GM06990 (cell line): ENCODE results near the gene GAK.

ENCODE experiments used
- DNase-seq: peaks from one replicate; pipeline ENCODE4 v3.0.0-alpha.2; 2011; ENCODE audit not compliant: insufficient read length; ENCODE audit errors: extremely low read depth
- H3K27me3 ChIP-seq: replicated peaks from 2 replicates; pipeline ENCODE4 v1.6.0; 2011; ENCODE audit warnings: low read length; ENCODE audit not compliant: control insufficient read depth, insufficient read depth
- H3K36me3 ChIP-seq: 2 replicates; pipeline ENCODE4 v1.5.1; 2011; ENCODE audit warnings: low read length; ENCODE audit not compliant: control insufficient read depth, insufficient read depth
- H3K4me3 ChIP-seq: replicated peaks from 2 replicates; pipeline ENCODE4 v1.5.1; 2011; ENCODE audit warnings: low read depth, mild to moderate bottlenecking, control low read depth, low read length
- TF ChIP-seq, protein P1 (sequence below): IDR thresholded peaks from 2 replicates; pipeline ENCODE4 v1.5.1; 2011; ENCODE audit warnings: low read length, control low read depth, mild to moderate bottlenecking, inconsistent platforms; ENCODE audit not compliant: insufficient read depth, poor library complexity, severe bottlenecking

Gene GAK

DNA sequence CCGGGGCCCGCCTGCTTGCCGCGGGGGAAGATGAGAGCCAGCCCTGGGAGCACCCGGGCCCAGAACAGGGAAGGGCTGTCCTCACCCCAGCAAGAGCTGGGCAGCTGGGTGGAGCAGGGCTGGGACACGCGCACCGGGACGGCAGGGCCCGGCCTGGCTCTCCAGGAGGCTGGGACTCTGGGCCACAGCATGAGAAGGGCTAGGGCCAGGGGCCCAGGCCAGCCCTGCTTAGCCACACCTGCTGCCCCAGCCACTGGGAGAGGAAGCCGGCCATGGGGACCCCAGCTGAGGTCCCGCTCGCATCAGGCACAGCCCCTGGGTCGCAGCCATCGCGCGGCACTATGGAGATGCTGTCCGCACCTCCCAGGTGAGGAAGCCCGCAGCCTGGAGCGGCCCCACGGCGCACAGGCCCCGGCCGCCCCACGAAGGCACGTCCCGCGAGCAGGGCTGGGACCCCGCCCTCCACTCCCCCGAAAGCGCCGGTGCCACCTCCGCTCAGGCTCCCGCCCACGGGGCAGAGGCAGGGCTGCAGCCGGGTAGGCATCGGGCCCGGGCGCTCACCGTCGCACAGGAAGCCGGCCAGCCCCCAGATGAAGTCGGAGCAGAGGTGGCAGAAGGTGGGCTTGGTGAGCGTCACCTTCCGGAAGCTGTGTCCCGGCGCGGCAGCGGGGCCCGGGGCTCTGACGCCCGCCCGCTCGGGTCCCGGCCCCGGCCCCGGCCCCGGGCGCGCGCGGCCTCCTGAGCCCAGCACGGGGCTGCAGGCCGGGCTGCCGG lies 40.7 kb upstream of the GAK start:
- H3K27me3 ChIP-seq = no peaks in the 10 kb centered on the region

DNA sequence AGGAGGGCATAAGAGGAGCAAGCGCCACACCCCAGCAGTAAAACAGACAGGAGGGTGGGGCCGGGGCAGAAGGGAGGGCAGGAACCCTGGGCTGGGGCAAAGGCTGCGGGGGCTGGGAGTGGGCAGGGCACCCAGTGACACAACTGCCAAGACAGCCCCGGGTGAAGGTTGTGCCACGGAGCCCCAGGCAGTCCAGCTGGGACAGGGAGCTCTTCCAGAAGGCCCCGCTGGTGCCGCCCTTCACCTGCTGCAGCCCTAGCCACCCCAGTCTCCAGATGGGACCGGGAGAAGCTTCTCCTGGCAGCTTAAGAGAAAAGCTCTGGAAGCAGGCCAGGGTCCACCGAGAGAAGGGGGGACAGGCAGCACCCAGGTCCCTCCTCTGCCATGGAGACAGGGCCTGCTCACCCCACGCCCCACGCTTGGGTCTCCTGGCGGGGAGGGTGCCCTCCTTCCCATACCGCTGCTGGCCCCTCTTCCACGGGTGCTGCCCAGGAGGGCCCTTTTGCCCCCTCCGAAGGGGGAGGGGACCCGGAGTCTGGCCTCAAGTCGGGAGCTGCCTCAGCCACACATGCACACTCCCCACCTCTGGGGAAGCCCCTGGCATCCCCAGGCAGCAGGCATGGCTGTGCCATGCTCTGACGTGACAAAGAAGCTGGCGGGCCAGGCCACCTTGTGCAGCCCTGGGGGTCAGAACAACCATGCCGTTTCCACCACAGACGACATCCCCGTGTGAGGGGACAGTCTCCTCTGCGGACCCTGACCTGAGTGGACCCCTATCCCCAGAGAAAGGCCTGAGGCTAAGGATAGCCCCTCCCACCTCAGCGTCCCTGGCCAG lies 39.8 kb upstream of the GAK start:
- Histone ChIP-seq H3K4me3 (peak overlapping the region; percentile 74), H3K36me3 (peaks cover 2% of the 10 kb centered on the region; the same call in 1 of the 2 replicates), H3K27me3 (no peaks in the 10 kb centered on the region)
- TF ChIP-seq, protein P1, sequence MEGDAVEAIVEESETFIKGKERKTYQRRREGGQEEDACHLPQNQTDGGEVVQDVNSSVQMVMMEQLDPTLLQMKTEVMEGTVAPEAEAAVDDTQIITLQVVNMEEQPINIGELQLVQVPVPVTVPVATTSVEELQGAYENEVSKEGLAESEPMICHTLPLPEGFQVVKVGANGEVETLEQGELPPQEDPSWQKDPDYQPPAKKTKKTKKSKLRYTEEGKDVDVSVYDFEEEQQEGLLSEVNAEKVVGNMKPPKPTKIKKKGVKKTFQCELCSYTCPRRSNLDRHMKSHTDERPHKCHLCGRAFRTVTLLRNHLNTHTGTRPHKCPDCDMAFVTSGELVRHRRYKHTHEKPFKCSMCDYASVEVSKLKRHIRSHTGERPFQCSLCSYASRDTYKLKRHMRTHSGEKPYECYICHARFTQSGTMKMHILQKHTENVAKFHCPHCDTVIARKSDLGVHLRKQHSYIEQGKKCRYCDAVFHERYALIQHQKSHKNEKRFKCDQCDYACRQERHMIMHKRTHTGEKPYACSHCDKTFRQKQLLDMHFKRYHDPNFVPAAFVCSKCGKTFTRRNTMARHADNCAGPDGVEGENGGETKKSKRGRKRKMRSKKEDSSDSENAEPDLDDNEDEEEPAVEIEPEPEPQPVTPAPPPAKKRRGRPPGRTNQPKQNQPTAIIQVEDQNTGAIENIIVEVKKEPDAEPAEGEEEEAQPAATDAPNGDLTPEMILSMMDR = no peak
- DNase-seq = no peak

More for the DNA sequence above, 40.7 kb upstream of the GAK start:
- TF ChIP-seq, protein P1 = no peak
- Histone ChIP-seq H3K4me3 (peak overlapping the region; percentile 74), H3K36me3 (0 out of 2 replicates have a peak, but pooled peaks cover 2% of the 10 kb centered on the region)
- DNase-seq = peak; percentile 49

DNA sequence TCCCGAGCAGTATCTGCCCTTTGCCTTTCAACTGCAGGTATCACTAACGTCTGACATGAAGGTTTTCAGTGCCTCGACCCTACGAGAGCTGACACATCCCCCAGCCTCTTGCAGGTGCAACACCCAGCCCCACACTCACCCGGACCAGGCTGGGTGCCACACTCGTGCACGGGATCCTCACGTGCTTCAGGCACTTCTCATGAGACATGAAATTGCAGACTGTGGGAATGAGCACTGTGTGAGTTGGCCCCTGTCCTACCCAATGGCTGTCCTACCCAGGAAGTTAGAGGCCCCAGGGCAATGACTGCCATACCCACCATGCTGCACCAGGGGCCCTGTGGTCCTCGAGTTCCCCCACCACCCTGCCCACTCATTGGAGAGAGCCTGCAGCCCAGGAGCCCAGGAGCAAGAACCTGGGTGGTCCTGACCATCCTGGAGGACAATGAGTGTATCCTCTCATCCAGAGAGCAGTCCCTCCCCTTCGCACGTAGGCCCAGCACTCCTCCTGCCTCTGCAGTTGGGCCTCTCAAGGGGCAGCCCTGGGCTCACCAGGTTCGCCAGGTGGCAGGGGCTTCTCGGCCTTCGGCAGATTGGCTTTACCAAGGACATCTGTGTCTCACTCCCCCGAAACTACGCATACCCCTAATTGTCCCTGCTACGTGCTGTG lies 38.9 kb upstream of the GAK start:
- Histone ChIP-seq H3K4me3 (no peak overlapping the region), H3K27me3 (no peaks in the 10 kb centered on the region), H3K36me3 (peaks cover 2% of the 10 kb centered on the region)
- TF ChIP-seq, protein P1 = no peak
- no peak for DNase-seq

DNA sequence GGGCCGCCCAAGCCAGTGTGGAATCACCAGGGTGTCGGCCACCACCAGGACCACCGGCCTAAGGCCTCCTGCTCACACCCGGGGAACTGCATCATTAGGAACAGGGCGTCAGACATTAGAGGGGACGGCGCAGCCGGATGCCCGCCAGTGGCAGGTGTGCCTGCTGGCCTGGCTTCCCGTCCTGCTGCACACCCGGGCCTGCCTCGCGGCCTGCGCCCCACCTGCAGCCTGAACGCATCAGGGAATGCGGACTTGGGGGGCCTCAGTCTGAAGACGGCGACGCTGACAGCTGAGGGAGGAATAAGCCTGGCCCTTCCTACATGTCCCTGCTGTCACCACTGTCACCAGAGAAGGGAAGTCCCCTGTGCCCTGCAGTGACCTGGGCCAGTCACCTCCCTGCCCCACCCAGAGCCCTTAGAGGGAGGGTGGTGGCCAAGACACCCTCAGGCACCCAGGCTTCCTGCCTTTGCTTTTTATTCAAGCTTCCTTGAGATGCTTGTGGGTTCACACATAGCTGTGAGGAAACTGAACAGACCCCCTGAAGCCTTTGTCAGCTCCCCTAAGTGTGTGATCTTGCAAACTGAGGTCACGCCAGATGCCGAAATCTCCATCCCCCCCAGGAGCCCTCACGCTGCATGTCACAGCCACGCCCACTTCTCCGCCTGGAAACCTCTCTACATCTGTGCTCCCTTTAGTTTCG lies 38.1 kb upstream of the GAK start:
- TF ChIP-seq, protein P1 = no peak
- DNase-seq = no peak

DNA sequence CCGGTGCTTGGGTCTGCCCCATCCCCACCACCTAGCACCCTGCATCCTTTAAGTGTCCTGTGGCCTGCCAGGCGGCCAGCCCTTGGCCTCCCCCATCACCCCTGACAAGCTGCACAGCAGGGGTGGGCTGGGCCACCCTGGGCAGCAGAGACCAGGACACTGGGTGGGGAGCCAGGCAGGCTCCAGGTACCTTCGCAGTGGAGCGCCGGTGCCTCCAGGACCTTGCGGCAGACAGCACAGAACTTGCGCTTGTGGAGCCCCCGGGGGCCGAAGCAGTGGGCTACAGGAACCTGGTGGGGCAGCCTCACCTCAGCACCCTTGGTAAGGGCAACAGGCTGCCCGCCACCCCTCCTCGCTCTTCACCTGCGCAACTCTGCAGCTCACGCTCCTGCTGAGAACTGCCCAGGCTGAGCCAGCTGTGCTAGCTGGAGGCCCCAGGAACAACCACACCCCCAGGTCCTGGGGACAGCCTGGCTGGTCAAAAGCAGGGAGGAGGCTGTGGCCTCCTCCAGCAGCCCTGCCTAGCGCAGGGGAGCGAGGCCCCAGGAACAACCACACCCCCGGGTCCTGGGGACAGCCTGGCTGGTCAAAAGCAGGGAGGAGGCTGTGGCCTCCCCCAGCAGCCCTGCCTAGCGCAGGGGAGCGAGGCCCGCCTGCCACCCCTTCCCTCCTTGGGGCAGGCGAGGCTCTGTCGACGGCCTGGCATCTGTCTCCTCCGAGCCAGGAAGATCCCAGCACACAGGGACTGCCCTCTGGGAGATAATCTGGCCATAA lies 36.7 kb upstream of the GAK start:
- Histone ChIP-seq H3K36me3 (peaks cover 2% of the 10 kb centered on the region), H3K4me3 (no peak overlapping the region), H3K27me3 (no peaks in the 10 kb centered on the region)
- TF ChIP-seq, protein P1 = no peak
- DNase-seq = no peak

More for the DNA sequence above, 38.1 kb upstream of the GAK start:
- Histone ChIP-seq H3K27me3 (no peaks in the 10 kb centered on the region), H3K4me3 (no peak overlapping the region), H3K36me3 (peaks cover 2% of the 10 kb centered on the region)
